Endothelial cell of umbilical vein (primary cell): ENCODE measurements around the gene JSRP1.

Source experiments
- EZH2 ChIP-seq: IDR thresholded peaks from 2 replicates; pipeline ENCODE4 v1.6.1; 2012; ENCODE audit warnings: borderline replicate concordance, low read depth, mild to moderate bottlenecking, moderate library complexity, low read length, inconsistent platforms; ENCODE audit not compliant: severe bottlenecking
- MAX ChIP-seq: IDR thresholded peaks from 2 replicates; pipeline ENCODE4 v1.6.1; 2011; ENCODE audit not compliant: insufficient read depth, insufficient read length
- MYC ChIP-seq: IDR thresholded peaks from one replicate; pipeline ENCODE4 v1.6.1; 2011; ENCODE audit warnings: mild to moderate bottlenecking, low read depth, low read length
- POLR2A ChIP-seq: IDR thresholded peaks from 2 replicates; pipeline ENCODE4 v1.6.1; 2012; ENCODE audit warnings: low read depth, mild to moderate bottlenecking, control low read depth, low read length
- POLR2AphosphoS5 ChIP-seq: IDR thresholded peaks from 2 replicates; pipeline ENCODE4 v1.6.1; 2012; ENCODE audit warnings: low read depth, mild to moderate bottlenecking, control low read depth, low read length, moderate library complexity; ENCODE audit not compliant: insufficient read depth
- TF ChIP-seq, protein P1 (sequence below), 2 donors: IDR thresholded peaks; 1 replicate in 1 of 2; 2 replicates in 1 of 2; pipeline ENCODE4 v1.5.1; 2011; ENCODE audit warnings: low read length in 2 of 2, mild to moderate bottlenecking in 2 of 2, moderate library complexity in 2 of 2, control low read depth in 1 of 2, inconsistent platforms in 1 of 2, low read depth in 1 of 2; ENCODE audit not compliant: insufficient read depth in 1 of 2; ENCODE audit errors: extremely low read depth in 1 of 2

- TF ChIP-seq MYC (no peak), POLR2AphosphoS5 (no peak), EZH2 (no peak), POLR2A (no peak), MAX (no peak)
- TF ChIP-seq, protein P1, sequence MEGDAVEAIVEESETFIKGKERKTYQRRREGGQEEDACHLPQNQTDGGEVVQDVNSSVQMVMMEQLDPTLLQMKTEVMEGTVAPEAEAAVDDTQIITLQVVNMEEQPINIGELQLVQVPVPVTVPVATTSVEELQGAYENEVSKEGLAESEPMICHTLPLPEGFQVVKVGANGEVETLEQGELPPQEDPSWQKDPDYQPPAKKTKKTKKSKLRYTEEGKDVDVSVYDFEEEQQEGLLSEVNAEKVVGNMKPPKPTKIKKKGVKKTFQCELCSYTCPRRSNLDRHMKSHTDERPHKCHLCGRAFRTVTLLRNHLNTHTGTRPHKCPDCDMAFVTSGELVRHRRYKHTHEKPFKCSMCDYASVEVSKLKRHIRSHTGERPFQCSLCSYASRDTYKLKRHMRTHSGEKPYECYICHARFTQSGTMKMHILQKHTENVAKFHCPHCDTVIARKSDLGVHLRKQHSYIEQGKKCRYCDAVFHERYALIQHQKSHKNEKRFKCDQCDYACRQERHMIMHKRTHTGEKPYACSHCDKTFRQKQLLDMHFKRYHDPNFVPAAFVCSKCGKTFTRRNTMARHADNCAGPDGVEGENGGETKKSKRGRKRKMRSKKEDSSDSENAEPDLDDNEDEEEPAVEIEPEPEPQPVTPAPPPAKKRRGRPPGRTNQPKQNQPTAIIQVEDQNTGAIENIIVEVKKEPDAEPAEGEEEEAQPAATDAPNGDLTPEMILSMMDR (IDR thresholded peaks at IDR 0.05; ENCODE audit: extremely low read depth in 1 of 2, insufficient read depth in 1 of 2, low read depth in 1 of 2, low read length in 2 of 2), result no peak
These were observed 45.1 kb downstream of the JSRP1 start for GRCh38 chr19:2210987-2211740.
